ES-I3 (cell line): ENCODE data around the gene MRPL17.
"Not testable (repeated sequence)": the region's sequence is repeated elsewhere in the genome, so short reads cannot be mapped to it uniquely, and the experiment has no call there.

Experiments
- H3K36me3 ChIP-seq: 2 replicates; pipeline ENCODE4 v1.6.1; 2013; ENCODE audit warnings: mild to moderate bottlenecking, low read length, control low read depth, moderate library complexity; ENCODE audit not compliant: insufficient read depth
- H3K4me1 ChIP-seq: 2 replicates; pipeline ENCODE4 v1.6.1; 2013; ENCODE audit warnings: mild to moderate bottlenecking, control low read depth, low read length; ENCODE audit not compliant: insufficient read depth
- H3K9ac ChIP-seq: 2 replicates; pipeline ENCODE4 v1.6.1; 2013; ENCODE audit warnings: low read depth, mild to moderate bottlenecking, low read length, moderate library complexity
- H3K9me3 ChIP-seq: 2 replicates; pipeline ENCODE4 v1.6.1; 2013; ENCODE audit warnings: mild to moderate bottlenecking, low read length, moderate library complexity; ENCODE audit not compliant: control insufficient read depth, insufficient read depth

The MRPL17 gene

DNA sequence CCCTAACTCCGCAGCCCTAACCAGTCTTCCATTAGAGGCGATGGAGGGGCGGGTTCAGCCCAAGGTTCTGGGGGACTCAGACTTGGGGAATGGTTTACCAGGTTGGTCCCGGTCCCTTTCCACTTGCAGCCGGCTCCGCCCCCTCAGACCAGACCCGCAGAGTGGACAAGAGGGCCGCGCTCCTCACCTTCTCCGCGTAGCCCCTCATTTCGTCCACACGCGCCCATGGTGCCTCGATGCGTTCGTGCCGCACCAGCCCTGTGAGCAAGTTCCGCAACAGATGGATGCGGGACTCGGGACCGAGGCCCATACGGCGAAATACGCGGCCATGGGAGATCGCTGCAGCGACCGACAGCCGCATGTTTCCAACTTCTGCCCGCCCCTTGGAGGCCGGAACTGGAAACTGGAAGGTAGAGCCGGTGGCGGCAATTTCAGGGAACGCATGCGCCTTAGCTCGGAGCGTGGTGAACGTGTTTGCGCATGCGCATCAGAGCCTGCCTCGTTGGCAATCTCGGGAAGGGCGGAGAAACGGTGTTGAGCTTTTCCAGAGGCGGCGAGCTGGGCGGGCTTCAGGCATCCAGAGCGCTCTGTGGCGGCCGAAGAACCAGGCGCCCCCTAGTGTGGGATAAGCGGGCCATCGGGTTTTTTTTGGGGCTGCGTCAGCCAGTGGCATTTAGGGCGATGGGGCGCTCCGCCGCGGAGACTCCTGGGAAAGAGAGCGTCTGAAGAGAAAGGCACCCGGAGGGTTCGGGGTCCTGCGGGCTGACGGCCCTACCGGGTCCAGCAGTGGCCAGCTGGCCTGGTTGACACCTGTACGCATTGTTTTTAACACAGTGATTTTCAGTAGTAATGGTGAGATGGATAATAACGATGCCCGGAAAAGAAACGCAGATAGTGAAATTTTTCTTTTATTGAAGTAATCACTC lies at the start of gene MRPL17:
Gene MRPL17, minus strand, starts transcription at position 405 of the 926 bp plus-strand sequence. Its CDS starts 44 bp downstream, at position 361.
- Histone ChIP-seq H3K9me3 (no peaks in the 10 kb centered on the region), H3K9ac (peak within 1 kb of the TSS; percentile 96), H3K36me3 (peaks cover 15% of the 10 kb centered on the region)

DNA sequence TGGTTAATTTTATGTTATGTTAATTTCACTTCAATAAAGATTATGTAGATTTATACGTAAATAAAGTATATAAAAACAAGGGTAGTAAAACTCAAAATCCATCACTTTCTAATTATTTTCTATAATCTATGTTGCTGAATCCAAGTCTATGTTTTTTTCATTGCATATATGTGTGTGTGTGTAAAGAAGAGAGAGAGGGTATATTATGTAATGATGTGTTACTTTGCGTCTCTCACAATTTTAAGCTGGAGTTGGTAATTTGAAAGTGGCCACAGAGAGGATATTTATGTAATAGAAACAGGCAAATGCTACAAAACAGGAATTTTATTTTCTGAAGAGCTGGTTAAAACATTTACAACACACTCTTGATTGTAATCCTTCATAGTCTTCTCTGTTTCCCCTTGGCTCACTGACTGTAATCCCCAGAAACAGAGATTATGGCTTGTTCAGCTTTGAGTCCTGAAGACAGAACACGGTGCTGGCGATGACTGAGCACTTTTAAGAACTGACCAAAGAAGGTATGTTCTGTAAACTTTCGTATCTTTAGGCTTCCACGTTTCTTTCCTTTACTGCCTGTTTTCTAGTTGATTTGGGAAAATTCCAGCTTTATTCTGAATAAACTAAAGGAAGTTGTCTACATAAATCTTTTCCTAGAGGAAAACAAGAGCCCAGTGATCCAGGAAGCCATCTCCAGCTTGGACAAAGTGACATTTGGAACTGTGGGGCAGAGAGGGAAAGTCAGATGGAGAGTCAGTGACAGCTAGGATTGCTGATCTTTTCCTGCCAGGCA lies 45.0 kb upstream of the MRPL17 start:
- Histone ChIP-seq H3K9ac (no peak overlapping the region), H3K4me1 (no peaks in the 10 kb centered on the region), H3K36me3 (no peaks in the 10 kb centered on the region), H3K9me3 (no peaks in the 10 kb centered on the region)

More for the DNA sequence above, at the start of gene MRPL17:
- peaks cover 7% of the 10 kb centered on the region for H3K4me1 ChIP-seq

DNA sequence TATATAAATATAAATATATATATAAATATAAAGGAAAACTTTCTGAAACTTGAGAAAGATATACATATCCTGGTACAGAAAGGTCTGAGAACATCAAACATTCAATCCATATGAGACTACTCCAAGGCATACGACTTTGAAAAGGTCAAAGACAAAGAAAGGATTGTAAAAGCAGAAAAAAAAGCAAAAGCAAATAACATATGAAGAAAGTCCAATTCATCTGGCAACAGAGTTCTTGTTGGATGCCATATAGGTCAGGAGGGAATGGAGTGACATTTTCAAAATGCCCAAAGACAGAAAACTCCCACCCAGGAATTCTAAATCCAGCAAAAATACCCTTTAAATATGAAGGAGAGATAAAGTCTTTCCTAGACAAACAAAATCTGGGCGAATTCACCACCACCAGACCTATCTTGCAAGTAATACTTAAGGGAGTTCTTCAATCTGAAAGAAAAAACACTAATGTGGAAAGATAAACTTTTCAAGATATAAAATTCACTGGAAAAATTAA lies 42.3 kb upstream of the MRPL17 start:
- no peaks in the 10 kb centered on the region for H3K4me1 ChIP-seq
- H3K9me3 ChIP-seq: no peaks in the 10 kb centered on the region
- no peaks in the 10 kb centered on the region for H3K36me3 ChIP-seq
- no peak overlapping the region for H3K9ac ChIP-seq

DNA sequence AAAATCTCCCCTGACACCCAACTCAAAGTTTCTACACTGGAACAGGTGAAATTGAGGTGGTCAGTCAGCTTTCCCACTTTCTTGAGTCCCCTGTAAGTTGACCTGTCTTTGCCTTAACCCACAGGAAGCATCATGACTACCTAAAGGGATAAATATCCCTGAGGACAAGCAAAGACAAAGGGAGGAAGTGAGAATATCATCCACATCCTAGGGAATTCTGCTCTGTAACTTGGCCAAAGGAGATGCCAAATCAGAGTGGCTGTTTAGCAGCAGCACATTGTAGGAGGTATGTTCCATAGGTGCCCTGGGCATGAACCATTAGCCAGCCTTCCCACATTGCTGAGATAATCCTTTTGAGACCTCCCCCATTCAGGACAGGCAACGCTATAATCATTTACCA lies 40.9 kb upstream of the MRPL17 start:
- no peaks in the 10 kb centered on the region for H3K36me3 ChIP-seq
- no peaks in the 10 kb centered on the region for H3K9me3 ChIP-seq
- no peaks in the 10 kb centered on the region for H3K4me1 ChIP-seq
- no peak overlapping the region for H3K9ac ChIP-seq

DNA sequence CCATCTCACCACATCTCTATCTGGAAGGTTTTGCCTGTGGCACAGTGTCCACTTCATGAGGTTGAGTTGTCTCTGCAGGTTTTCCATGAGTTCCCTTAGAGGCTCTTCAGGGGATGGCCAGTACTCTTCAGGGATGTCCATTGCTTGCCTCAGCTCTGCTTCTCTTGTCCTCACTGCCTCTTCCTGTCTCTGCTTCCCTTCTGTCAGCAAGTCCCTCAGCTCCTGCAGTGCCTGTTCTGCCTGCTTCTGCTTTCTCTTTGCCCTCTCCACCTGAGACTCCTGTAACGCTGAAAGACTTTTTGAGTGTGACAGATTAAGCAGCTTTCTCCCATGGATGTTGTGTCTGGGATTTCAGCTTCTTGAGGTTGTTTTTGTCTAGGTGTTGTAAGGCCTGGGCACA lies 38.2 kb upstream of the MRPL17 start:
- no peaks in the 10 kb centered on the region for H3K36me3 ChIP-seq
- no peaks in the 10 kb centered on the region for H3K4me1 ChIP-seq
- H3K9ac ChIP-seq: no peak overlapping the region
- peaks cover under 1% of the 10 kb centered on the region; the same call in 1 of the 2 replicates for H3K9me3 ChIP-seq

DNA sequence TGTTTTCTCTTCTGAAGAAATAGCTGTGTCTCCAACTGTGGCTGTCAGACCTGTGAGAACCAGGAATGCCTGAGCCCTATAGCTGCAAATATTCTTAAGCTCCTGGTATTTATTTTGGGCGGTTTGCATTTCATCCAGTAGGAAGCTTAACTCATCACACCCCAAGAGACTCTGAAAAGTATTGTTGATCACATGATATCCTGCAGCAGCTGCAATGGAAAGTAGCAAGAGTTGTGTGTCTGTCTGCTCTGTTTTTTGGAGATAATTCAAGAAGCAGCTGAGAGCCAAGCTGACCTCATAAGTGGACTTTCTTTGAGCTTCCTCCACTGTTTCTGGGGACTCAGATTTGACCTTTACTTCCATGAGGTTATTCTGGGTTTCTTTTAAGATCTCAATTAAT lies 36.4 kb upstream of the MRPL17 start:
- Histone ChIP-seq H3K9ac (no peak overlapping the region), H3K4me1 (no peaks in the 10 kb centered on the region), H3K36me3 (no peaks in the 10 kb centered on the region), H3K9me3 (peaks cover 3% of the 10 kb centered on the region; the same call in 1 of the 2 replicates)

DNA sequence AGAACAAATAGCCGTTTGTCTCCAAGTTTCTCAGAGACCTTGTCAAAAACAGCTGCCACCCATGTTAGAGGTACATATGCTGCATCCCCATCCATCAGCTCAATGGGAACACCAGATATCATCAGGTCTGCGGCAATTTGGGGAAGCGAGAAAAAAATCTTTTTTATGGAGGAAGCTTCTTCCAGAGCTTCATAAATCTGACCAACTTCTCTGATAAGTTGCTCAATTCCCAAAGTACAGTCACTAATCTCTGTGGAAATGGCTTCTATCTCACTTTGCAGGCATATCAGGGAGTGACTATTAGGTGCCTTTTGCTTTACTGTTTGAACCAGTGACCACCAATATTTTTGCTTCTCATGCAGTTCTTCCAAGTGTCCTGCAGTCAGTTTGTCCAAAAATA lies 34.3 kb upstream of the MRPL17 start:
- Histone ChIP-seq H3K9me3 (peaks cover 6% of the 10 kb centered on the region; the same call in 1 of the 2 replicates), H3K9ac (no peak overlapping the region), H3K36me3 (no peaks in the 10 kb centered on the region), H3K4me1 (no peaks in the 10 kb centered on the region)

DNA sequence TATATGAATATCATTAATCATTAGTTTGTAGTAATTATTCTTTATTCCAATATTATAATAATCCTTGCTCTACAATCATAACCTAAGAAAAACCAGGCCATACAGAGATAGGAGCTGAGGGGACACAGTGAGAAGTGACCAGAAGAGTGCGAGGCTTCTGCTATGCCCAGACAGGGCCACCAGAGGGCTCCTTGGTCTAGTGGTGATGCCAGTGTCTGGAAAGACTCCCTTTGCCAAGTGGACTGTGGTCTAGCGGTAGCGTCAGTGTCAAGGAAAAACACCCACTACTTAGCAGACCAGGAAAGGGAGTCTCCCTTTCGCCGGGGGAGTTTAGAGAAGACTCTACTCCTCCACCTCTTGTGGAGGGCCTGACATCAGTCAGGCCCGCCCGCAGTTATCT lies 28.4 kb upstream of the MRPL17 start:
- not testable (repeated sequence) for H3K36me3 ChIP-seq, H3K9me3 ChIP-seq, H3K4me1 ChIP-seq, H3K9ac ChIP-seq

DNA sequence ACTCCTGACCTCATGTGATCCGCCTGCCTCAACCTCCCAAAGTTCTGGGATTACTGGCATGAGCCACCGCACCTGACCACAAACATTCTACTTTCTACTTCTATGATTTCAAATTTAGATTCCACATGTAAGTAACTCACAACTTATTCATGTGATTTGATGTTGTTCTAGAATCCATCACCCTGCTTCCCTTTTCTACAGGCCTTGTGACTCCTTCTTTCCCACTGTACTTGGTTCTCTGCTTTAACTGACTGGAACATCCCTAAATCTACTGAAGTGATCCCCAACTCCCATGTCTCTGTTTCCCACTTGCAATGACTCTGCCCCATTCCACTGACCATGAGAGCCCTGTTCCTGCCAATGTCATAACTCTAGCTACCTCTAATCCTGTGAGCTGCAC lies 25.7 kb upstream of the MRPL17 start:
- Histone ChIP-seq H3K4me1 (no peaks in the 10 kb centered on the region), H3K9ac (no peak overlapping the region), H3K36me3 (no peaks in the 10 kb centered on the region), H3K9me3 (0 out of 2 replicates have a peak, but pooled peaks cover 4% of the 10 kb centered on the region)

DNA sequence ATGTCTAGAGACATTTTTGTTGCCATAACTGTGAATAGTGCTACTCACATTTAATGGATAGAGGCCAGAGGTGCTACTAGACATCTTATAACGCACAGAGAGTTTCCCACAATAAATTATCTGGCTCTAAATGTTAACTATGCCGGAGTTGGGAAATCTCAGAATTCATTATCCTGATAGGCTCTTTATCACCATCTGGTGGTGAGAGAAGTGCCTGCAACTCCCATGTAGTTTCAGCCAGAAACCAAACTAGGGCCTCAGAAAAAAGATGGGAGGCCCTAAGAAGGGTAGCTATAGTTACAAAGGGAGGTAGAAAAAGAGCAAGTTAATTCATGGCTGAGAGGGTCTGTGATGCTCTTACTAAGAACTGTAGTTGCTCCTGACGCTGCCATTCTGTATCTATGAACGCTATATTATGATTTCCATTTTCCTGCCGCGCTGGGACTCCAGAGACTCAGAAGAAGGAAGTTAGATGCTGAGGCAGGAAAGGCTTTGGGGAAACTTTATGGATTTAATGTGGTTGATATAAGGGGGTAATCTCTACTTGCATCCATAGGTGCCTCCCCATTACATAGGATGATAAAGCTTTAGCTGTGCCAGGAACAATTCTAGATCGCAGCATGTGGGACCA lies 22.9 kb upstream of the MRPL17 start:
- Histone ChIP-seq H3K9me3 (no peaks in the 10 kb centered on the region), H3K36me3 (no peaks in the 10 kb centered on the region), H3K4me1 (peaks cover 3% of the 10 kb centered on the region; the same call in 1 of the 2 replicates), H3K9ac (no peak overlapping the region)

DNA sequence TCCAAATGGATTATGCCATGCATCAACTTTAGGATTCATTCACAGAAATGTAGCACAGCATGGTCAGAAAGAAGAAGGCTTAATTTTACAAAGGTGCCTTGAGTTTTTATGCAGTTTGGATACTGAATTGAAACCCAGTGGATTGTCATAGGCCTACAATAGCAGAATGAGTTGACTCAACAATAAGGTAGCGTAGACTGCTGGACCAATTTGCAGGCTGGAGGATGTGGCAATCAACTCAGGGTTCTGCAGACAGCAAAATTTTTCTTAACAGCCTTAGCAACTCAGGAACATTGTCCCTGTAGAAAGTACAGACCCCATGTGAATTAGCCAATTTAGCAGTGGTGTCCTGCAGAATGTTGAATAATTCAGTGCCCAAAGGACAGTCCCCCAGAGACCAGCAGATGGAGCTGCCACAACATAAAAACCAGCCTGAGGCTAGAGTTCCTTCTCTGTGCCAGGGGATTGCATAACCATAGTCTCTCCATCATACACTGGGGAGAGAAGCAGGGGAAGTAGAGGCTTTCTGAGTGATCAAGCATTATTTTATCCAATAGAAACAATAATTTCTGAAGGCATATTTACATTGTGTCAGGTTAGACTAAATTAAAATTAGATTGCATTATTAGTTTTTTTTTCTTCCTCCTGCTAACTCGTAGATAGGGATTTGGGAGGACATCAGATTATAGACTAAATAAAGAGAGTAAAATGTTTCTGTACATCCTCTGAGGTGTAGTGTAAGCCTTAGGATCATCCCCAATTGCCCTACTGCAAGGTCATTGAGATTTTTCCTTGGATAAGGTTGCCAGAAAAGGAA lies 20.3 kb upstream of the MRPL17 start:
- no peaks in the 10 kb centered on the region for H3K36me3 ChIP-seq
- no peaks in the 10 kb centered on the region for H3K9me3 ChIP-seq
- H3K4me1 ChIP-seq: peaks cover 3% of the 10 kb centered on the region; the same call in 1 of the 2 replicates
- no peak overlapping the region for H3K9ac ChIP-seq

DNA sequence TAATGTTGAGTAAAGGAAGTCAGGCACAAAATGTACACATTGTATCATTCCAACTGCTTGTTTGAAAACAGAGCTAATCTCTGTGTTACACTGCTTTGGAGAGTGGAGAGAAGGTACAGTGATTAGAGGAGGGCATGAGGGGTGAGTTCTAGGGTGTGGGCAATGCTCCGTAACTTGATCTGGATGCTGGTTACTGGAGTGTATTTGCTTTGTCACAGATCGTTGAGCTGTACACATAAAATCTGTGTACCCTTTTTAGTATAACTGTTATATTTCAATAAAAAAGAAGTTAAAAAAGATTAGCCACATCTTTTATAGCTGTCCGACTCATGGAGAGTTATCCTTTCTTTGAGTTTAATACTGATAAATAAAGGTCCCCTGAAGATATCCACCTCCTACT lies 18.8 kb upstream of the MRPL17 start:
- H3K36me3 ChIP-seq, H3K9me3 ChIP-seq, H3K9ac ChIP-seq, H3K4me1 ChIP-seq: not testable (repeated sequence)

DNA sequence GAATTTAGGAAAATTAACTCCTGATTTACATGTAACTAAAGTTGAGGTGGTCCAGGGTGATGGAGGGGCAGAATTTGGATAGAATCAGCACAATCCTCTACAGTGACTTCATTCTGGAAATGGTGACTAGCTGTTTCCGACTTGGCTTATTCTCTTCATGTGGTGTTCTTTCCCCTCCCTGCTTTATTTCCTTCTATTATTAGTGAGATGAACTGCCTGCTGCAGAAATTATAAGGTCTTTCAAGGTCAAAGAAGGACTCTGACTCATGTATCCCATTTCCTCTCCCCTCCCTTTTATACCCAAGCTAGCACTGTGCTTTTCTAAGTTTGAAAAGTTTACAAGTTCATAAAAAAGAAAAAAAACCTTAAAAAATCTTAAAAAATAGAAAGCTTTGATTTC lies 12.2 kb upstream of the MRPL17 start:
- Histone ChIP-seq H3K36me3 (no peaks in the 10 kb centered on the region), H3K9ac (no peak overlapping the region), H3K9me3 (no peaks in the 10 kb centered on the region), H3K4me1 (no peaks in the 10 kb centered on the region)

DNA sequence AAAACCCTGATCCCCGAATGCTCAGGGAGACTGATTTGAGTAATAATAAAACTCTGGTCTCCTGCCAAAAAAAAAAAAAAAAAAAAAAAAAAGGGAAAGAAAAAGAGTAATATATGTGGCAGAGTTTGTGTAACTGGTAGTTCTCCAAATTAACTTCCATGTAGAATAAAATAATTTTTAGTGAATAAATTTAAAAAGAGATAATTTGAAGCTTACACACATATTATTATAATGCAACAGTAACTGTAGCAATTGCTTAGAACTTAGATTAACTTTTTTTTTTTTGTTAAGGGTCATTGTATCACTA lies 11.0 kb upstream of the MRPL17 start:
- Histone ChIP-seq H3K4me1 (no peaks in the 10 kb centered on the region), H3K9me3 (peaks cover 2% of the 10 kb centered on the region; the same call in 1 of the 2 replicates), H3K9ac (no peak overlapping the region), H3K36me3 (no peaks in the 10 kb centered on the region)
